HEK293 (cell line): ENCODE data around the gene PHC1.

Experiments
- CTCF ChIA-PET: fragments of 350-600 bp; formaldehyde crosslinking; extraction: SDS; loops from one replicate; lab custom pipeline; 2021; ENCODE audit warnings: antibody characterized with exemption; lab: Yijun Ruan, JAX
- POLR2A ChIA-PET: fragments of 300-600 bp; formaldehyde crosslinking; extraction: SDS; loops from one replicate; lab custom pipeline; 2020; ENCODE audit warnings: antibody characterized with exemption, inconsistent platforms; lab: Yijun Ruan, JAX
- H3K27ac ChIP-seq: fragments of 200-500 bp; sonication (Bioruptor generic); 2 replicates; pipeline ENCODE4 v1.5.1; 2014; ENCODE audit warnings: low read depth, low read length, control low read depth, inconsistent platforms; ENCODE audit errors: extremely low read depth
- H3K36me3 ChIP-seq, 2 experiments: fragments of 200-500 bp in 1 of 2; sonication (Bioruptor generic) in 1 of 2; 1 replicate in 1 of 2; 2 replicates in 1 of 2; pipeline ENCODE4 v1.5.1; 2014 to 2017; ENCODE audit warnings: inconsistent platforms in 2 of 2, low read length in 2 of 2; ENCODE audit not compliant: control insufficient read depth in 2 of 2, insufficient read depth in 1 of 2
- H3K4me1 ChIP-seq: fragments of 200-500 bp; sonication (Bioruptor generic); 2 replicates; pipeline ENCODE4 v1.5.1; 2014; ENCODE audit warnings: mild to moderate bottlenecking, low read length, inconsistent platforms; ENCODE audit not compliant: control insufficient read depth, insufficient read depth
- H3K4me3 ChIP-seq: 2 replicates; pipeline ENCODE4 v1.5.1; 2011; ENCODE audit warnings: low read depth, mild to moderate bottlenecking, control low read depth, low read length, moderate library complexity
- H3K9me3 ChIP-seq: fragments of 200-500 bp; sonication (Bioruptor generic); 2 replicates; pipeline ENCODE4 v1.5.1; 2014; ENCODE audit warnings: low read depth, low read length, inconsistent platforms; ENCODE audit not compliant: control insufficient read depth, insufficient read depth
- CTCF ChIP-seq: fragments of 450-650 bp; formaldehyde crosslinking; IDR thresholded peaks from 2 replicates; pipeline ENCODE4 v1.5.1; 2016; ENCODE audit warnings: missing biosample characterization, missing genetic modification characterization
- IKZF3 ChIP-seq: fragments of 450-650 bp; IDR thresholded peaks from 2 replicates; pipeline ENCODE4 v1.5.0; 2018; ENCODE audit warnings: missing biosample characterization, mild to moderate bottlenecking, missing genetic modification characterization, moderate library complexity
- PRDM4 ChIP-seq: fragments of 450-650 bp; formaldehyde crosslinking; IDR thresholded peaks from 2 replicates; pipeline ENCODE4 v1.5.1; 2017; ENCODE audit warnings: missing biosample characterization, missing genetic modification characterization
- REPIN1 ChIP-seq: fragments of 450-650 bp; formaldehyde crosslinking; IDR thresholded peaks from 2 replicates; pipeline ENCODE4 v1.5.1; 2017; ENCODE audit warnings: missing biosample characterization, missing genetic modification characterization, low read depth
- SETDB1 ChIP-seq: IDR thresholded peaks from one replicate; pipeline ENCODE4 v1.6.1; 2017; ENCODE audit warnings: mild to moderate bottlenecking, low read length, moderate library complexity, mixed read lengths; ENCODE audit not compliant: insufficient read length
- ZEB2 ChIP-seq: fragments of 450-650 bp; formaldehyde crosslinking; IDR thresholded peaks from 2 replicates; pipeline ENCODE4 v1.5.1; 2016; ENCODE audit warnings: missing biosample characterization, missing genetic modification characterization
- ZFP3 ChIP-seq: fragments of 450-650 bp; formaldehyde crosslinking; IDR thresholded peaks from 2 replicates; pipeline ENCODE4 v1.5.1; 2016; ENCODE audit warnings: low read depth, missing biosample characterization, missing genetic modification characterization
- ZFP41 ChIP-seq: fragments of 450-650 bp; formaldehyde crosslinking; IDR thresholded peaks from 2 replicates; pipeline ENCODE4 v1.5.1; 2016; ENCODE audit warnings: missing biosample characterization, missing genetic modification characterization, borderline replicate concordance
- ZNF16 ChIP-seq: fragments of 450-650 bp; formaldehyde crosslinking; IDR thresholded peaks from 2 replicates; pipeline ENCODE4 v1.5.1; 2016; ENCODE audit warnings: low read depth, missing biosample characterization, missing genetic modification characterization
- ZNF174 ChIP-seq: fragments of 450-650 bp; formaldehyde crosslinking; IDR thresholded peaks from 2 replicates; pipeline ENCODE4 v1.5.0; 2017; ENCODE audit warnings: missing biosample characterization, mild to moderate bottlenecking, missing genetic modification characterization
- ZNF23 ChIP-seq: fragments of 450-650 bp; formaldehyde crosslinking; IDR thresholded peaks from 2 replicates; pipeline ENCODE4 v1.5.1; 2016; ENCODE audit warnings: missing biosample characterization, missing genetic modification characterization, borderline replicate concordance
- ZNF529 ChIP-seq: fragments of 450-650 bp; formaldehyde crosslinking; IDR thresholded peaks from 2 replicates; pipeline ENCODE4 v1.5.1; 2017; ENCODE audit warnings: missing genetic modification characterization, missing biosample characterization; ENCODE audit not compliant: insufficient replicate concordance
- ZNF544 ChIP-seq: fragments of 450-650 bp; formaldehyde crosslinking; IDR thresholded peaks from 2 replicates; pipeline ENCODE4 v1.5.0; 2017; ENCODE audit warnings: missing biosample characterization, missing genetic modification characterization
- ZNF639 ChIP-seq: fragments of 450-650 bp; formaldehyde crosslinking; IDR thresholded peaks from 2 replicates; pipeline ENCODE4 v1.5.1; 2016; ENCODE audit warnings: missing biosample characterization, missing genetic modification characterization
- ZNF747 ChIP-seq: fragments of 450-650 bp; formaldehyde crosslinking; IDR thresholded peaks from 2 replicates; pipeline ENCODE4 v1.5.1; 2016; ENCODE audit warnings: missing biosample characterization, missing genetic modification characterization
- ZSCAN23 ChIP-seq: fragments of 450-650 bp; formaldehyde crosslinking; IDR thresholded peaks from 2 replicates; pipeline ENCODE4 v1.5.1; 2016; ENCODE audit warnings: missing biosample characterization, missing genetic modification characterization

Gene PHC1

GRCh38 chr12:8957561-8957960 is 43.3 kb downstream of the PHC1 start:
- Histone ChIP-seq H3K36me3 (peaks cover 0 to 9% of the 10 kb centered on the region in 2 experiments; a peak in 2 of 3 replicates), H3K9me3 (no peaks in the 10 kb centered on the region), H3K4me3 (no peak overlapping the region), H3K4me1 (no peaks in the 10 kb centered on the region), H3K27ac (no peak overlapping the region)
- POLR2A ChIA-PET = no interaction called here
- TF ChIP-seq REPIN1 (tag by site-specific recombination) = no peak
- TF ChIP-seq, all 188 proteins: peak for 0
- CTCF ChIA-PET = no interaction called here

GRCh38 chr12:8958066-8958465 is 43.8 kb downstream of the PHC1 start:
- peaks cover 0 to 7% of the 10 kb centered on the region in 2 experiments; a peak in 2 of 3 replicates for H3K36me3 ChIP-seq
- ChIA-PET POLR2A (no interaction called here), CTCF (interaction anchor here (0.6 to 0.7 kb wide), 3 partner anchors 92 to 317 kb away, joined by 3 to 4 read pairs (median 4); no protein-coding TSS in a partner anchor)
- H3K4me3 ChIP-seq = no peak overlapping the region
- no peaks in the 10 kb centered on the region for H3K9me3 ChIP-seq
- H3K27ac ChIP-seq = no peak overlapping the region
- no peaks in the 10 kb centered on the region for H3K4me1 ChIP-seq
- TF ChIP-seq ZNF174 (tag by site-specific recombination) = no peak
- TF ChIP-seq ZFP41 (tag by site-specific recombination) = no peak
- TF ChIP-seq, all 188 proteins: peak for 0

DNA sequence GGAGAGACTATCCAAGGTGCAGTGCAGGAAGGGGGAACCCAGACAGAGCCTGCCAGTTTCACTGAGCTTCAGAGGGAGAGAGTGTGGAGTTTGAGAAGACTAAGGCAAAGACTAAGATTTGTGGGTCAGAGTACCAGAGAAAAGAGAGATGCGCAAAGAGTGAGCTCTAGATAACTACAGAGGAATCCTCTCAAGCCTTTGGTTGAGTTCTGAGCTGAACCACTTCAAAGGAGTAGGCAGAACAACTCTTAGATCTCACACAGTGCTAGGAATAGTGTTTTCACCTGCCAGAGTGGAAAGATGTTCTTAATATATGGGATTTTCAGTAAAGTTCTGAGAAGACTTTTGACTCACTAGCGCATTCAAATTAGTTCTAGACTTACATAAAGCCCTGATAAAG is 45.9 kb downstream of the PHC1 start:
- Histone ChIP-seq H3K27ac (no peak overlapping the region), H3K36me3 (no peaks in the 10 kb centered on the region; a peak in 1 of 3 replicates), H3K4me3 (no peak overlapping the region), H3K4me1 (no peaks in the 10 kb centered on the region), H3K9me3 (no peaks in the 10 kb centered on the region)
- TF ChIP-seq ZNF16 (tag by site-specific recombination) = no peak
- no peak for TF ChIP-seq ZNF639 (tag by site-specific recombination)
- ChIA-PET CTCF (interaction anchor here (0.8 to 1.2 kb wide), 2 partner anchors 10 to 79 kb away, joined by 3 read pairs; no protein-coding TSS in a partner anchor), POLR2A (no interaction called here)

- Histone ChIP-seq H3K36me3 (no peaks in the 10 kb centered on the region), H3K27ac (no peak overlapping the region), H3K4me1 (no peaks in the 10 kb centered on the region), H3K4me3 (no peak overlapping the region)
- ChIA-PET CTCF (interaction anchor here (1.1 kb wide), 1 partner anchor 19 kb away, joined by 3 read pairs; the partner anchor contains the start of gene M6PR), POLR2A (no interaction called here)
- TF ChIP-seq CTCF (no peak), SETDB1 (peak; percentile 86), ZSCAN23 (no peak), ZNF23 (tag by site-specific recombination) (no peak)
- TF ChIP-seq, all 188 proteins: peak for 1
- no peaks in the 10 kb centered on the region; the same call in 1 of the 2 replicates for H3K9me3 ChIP-seq
Observed at GRCh38 chr12:8968761-8969160, 54.5 kb downstream of the PHC1 start.

GRCh38 chr12:8969861-8970411 is 55.6 kb downstream of the PHC1 start:
- ChIA-PET CTCF (interaction anchor here (1.0 kb wide), 1 partner anchor 9 kb away, joined by 3 read pairs; no protein-coding TSS in a partner anchor), POLR2A (no interaction called here)
- H3K9me3 ChIP-seq = no peaks in the 10 kb centered on the region; the same call in 1 of the 2 replicates
- TF ChIP-seq IKZF3 = no peak
- TF ChIP-seq ZNF529 = no peak
- TF ChIP-seq ZNF544 = no peak
- no peak for TF ChIP-seq ZNF23 (tag by site-specific recombination)
- TF ChIP-seq PRDM4 (tag by site-specific recombination) = no peak
- TF ChIP-seq ZEB2 (tag by site-specific recombination) = no peak
- TF ChIP-seq ZFP3 = no peak
- no peak for TF ChIP-seq ZNF747
- TF ChIP-seq, all 188 proteins: peak for 0
- Histone ChIP-seq H3K4me3 (no peak overlapping the region), H3K27ac (no peak overlapping the region), H3K4me1 (no peaks in the 10 kb centered on the region), H3K36me3 (no peaks in the 10 kb centered on the region)
